Naive B cell (primary cell): ENCODE data around the gene ACP4. TPM values are rescaled to one million over a fixed set of nuclear protein-coding genes. Genes with fewer than 3 reads are reported as not detected.
"Not testable (repeated sequence)": the region's sequence is repeated elsewhere in the genome, so short reads cannot be mapped to it uniquely, and the experiment has no call there.

Experiments
- ATAC-seq, 2 donors: fragments of 150-1000 bp; cut with Tn5 transposase; 2 replicates each; pipeline ENCODE4 v1.10.0; 2021; ENCODE audit warnings: low read depth in 2 of 2, mild to moderate bottlenecking in 2 of 2, moderate library complexity in 2 of 2
- DNase-seq: peaks from one replicate; pipeline ENCODE4 v3.0.0; 2022
- H3K27ac Mint-ChIP-seq, 6 donors: one replicate each; pipeline ENCODE4 v1.8.0; 2020 to 2022; ENCODE audit warnings: mild to moderate bottlenecking in 6 of 6, mixed read lengths in 6 of 6, moderate library complexity in 5 of 6, inconsistent platforms in 2 of 6
- H3K27me3 Mint-ChIP-seq, 3 donors: one replicate each; pipeline ENCODE4 v1.8.0; 2021 to 2022; ENCODE audit warnings: mixed read lengths in 3 of 3, mild to moderate bottlenecking in 1 of 3
- H3K36me3 Mint-ChIP-seq, 2 donors: one replicate each; pipeline ENCODE4 v1.8.0; 2020 to 2022; ENCODE audit warnings: mixed read lengths in 2 of 2, inconsistent platforms in 1 of 2, mild to moderate bottlenecking in 1 of 2
- H3K4me1 Mint-ChIP-seq, 3 donors: one replicate each; pipeline ENCODE4 v1.8.0; 2020 to 2022; ENCODE audit warnings: mixed read lengths in 3 of 3, inconsistent platforms in 1 of 3, mild to moderate bottlenecking in 1 of 3, moderate library complexity in 1 of 3
- H3K4me3 Mint-ChIP-seq, 8 donors: one replicate each; pipeline ENCODE4 v1.8.0; 2020 to 2022; ENCODE audit warnings: mild to moderate bottlenecking in 8 of 8, mixed read lengths in 8 of 8, moderate library complexity in 8 of 8, inconsistent platforms in 2 of 8
- H3K9me3 Mint-ChIP-seq, 7 donors: one replicate each; pipeline ENCODE4 v1.8.0; 2020 to 2022; ENCODE audit warnings: mixed read lengths in 7 of 7, mild to moderate bottlenecking in 5 of 7, inconsistent platforms in 2 of 7, moderate library complexity in 1 of 7
- polyA plus RNA-seq, 6 donors: library from polyadenylated mRNA; unstranded; fragments of 300-500 nt; fragmentation: Illumina TruSeq; gene quantifications; one replicate each; pipeline ENCODE4 v1.2.3, GENCODE V29; 2021; ENCODE audit warnings: low read depth in 6 of 6

Gene ACP4
- polyA plus RNA-seq, 6 donors from 2014 or later = not detected

GRCh38 chr19:50808856-50809255 is 18.6 kb downstream of the ACP4 start:
- Mint-ChIP-seq H3K27me3 (peaks cover 5 to 23% (median 21%) of the 10 kb centered on the region in 3 donors), H3K4me1 (peaks cover 21 to 24% (median 22%) of the 10 kb centered on the region in 3 donors), H3K36me3 (peaks cover 0 to 10% of the 10 kb centered on the region in 2 donors), H3K9me3 (peaks cover 0 to 6% (median 0%) of the 10 kb centered on the region in 7 donors), H3K27ac (no peak overlapping the region), H3K4me3 (no peak overlapping the region)
- ATAC-seq (no peak), DNase-seq (no peak)

DNA sequence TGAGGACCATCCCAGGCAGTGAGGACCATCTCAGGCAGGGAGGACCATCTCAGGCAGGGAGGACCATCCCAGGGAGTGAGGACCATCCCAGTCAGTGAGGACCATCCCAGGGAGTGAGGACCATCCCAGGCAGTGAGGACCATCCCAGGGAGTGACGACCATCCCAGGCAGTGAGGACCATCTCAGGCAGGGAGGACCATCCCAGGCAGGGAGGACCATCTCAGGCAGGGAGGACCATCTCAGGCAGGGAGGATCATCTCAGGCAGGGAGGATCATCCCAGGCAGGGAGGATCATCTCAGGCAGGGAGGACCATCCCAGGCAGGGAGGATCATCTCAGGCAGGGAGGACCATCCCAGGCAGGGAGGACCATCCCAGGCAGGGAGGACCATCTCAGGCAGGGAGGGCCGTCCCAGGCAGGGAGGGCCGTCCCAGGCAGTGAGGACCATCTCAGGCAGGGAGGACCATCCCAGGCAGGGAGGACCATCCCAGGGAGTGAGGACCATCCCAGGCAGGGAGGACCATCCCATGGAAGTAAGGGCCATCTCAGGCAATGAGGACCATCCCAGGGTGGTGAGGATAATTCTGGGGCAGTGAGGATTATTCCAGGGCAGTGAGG is 21.5 kb downstream of the ACP4 start:
- not testable (repeated sequence) for H3K4me1 Mint-ChIP-seq, ATAC-seq, H3K9me3 Mint-ChIP-seq, DNase-seq, H3K4me3 Mint-ChIP-seq, H3K36me3 Mint-ChIP-seq
- peaks cover 16 to 47% (median 44%) of the 10 kb centered on the region in 3 donors for H3K27me3 Mint-ChIP-seq
- H3K27ac Mint-ChIP-seq = peak overlapping the region in 1 of 6 donors; percentile 39

DNA sequence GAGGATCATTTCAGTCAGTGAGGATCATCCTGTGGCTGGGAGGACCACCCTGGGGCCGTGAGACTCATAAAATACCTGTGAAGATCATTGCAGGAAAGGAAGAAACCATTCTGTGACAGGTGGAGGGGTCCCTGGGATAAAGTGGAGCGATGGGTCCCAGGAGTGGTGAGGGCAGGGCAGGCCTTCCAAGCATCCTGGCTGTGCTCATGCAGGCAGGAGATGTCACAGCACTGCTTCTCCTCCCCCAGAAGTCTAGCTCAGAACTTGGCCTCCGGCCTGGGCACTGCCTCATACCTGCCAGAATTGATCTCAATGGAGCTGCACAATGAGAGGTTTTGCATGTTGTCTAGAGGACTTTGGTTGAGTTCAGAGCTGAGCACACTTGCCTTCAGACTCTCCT is 22.3 kb downstream of the ACP4 start:
- DNase-seq (no peak), ATAC-seq (no peak)
- peaks cover 0 to 10% of the 10 kb centered on the region in 2 donors for H3K36me3 Mint-ChIP-seq
- peaks cover 0 to 6% (median 3%) of the 10 kb centered on the region in 7 donors for H3K9me3 Mint-ChIP-seq
- peak overlapping the region in 2 of 6 donors; percentile 13 to 58 for H3K27ac Mint-ChIP-seq
- peak overlapping the region in 2 of 8 donors; percentile 36 to 37 for H3K4me3 Mint-ChIP-seq
- peaks cover 17 to 54% (median 50%) of the 10 kb centered on the region in 3 donors for H3K27me3 Mint-ChIP-seq
- peaks cover 4 to 7% (median 4%) of the 10 kb centered on the region in 3 donors for H3K4me1 Mint-ChIP-seq

DNA sequence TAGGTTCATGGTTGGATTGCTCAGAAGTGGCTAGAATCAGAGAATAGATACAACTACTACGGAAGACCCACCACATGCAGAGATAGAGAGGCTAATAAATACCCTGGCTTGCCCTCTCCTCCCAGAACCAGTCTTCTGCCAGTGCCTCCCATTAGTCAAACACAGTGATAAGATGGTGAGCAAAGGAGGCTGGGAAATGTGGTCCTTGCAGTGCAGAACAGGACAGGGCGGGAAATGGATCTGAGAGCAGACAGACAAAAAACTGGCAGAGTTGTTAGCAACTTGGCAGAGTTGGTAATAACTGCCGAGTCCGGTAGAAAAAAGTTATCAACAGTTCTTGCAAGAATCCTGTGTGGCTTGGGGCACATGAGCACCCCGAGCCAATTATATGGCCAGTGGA is 24.7 kb downstream of the ACP4 start:
- peaks cover 0 to 6% (median 4%) of the 10 kb centered on the region in 7 donors for H3K9me3 Mint-ChIP-seq
- peaks cover 23 to 77% (median 60%) of the 10 kb centered on the region in 3 donors for H3K27me3 Mint-ChIP-seq
- H3K4me1 Mint-ChIP-seq = peaks cover 19 to 26% (median 24%) of the 10 kb centered on the region in 3 donors
- no peak overlapping the region for H3K4me3 Mint-ChIP-seq
- H3K27ac Mint-ChIP-seq = no peak overlapping the region
- ATAC-seq (no peak), DNase-seq (no peak)
- peaks cover 0 to 10% of the 10 kb centered on the region in 2 donors for H3K36me3 Mint-ChIP-seq

DNA sequence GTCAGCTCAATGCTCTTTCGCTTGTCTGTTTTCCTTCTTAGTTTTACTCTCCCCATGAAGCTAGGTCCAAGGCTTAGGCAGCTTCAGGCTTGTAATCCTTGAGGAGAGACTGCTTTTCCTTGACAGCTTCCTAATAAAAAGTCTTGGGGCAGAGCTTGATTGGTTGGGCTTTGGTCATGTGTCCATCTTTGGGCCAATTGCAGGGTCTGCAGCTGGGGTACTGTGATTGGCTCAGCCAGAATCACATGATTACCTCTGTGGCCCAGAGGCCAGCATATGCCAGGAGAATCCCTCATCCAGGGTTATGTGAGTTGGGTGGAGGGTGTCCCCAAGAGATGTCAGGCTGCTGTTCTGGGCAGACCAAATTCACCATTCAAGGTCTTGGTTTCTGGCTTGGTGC is 25.2 kb downstream of the ACP4 start:
- Mint-ChIP-seq H3K4me1 (peaks cover 23 to 32% (median 29%) of the 10 kb centered on the region in 3 donors), H3K9me3 (peaks cover 0 to 6% (median 3%) of the 10 kb centered on the region in 7 donors), H3K4me3 (no peak overlapping the region), H3K36me3 (peaks cover 0 to 6% of the 10 kb centered on the region in 2 donors), H3K27ac (no peak overlapping the region), H3K27me3 (peaks cover 29 to 80% (median 61%) of the 10 kb centered on the region in 3 donors)
- DNase-seq (no peak), ATAC-seq (no peak)

- peak overlapping the region in 2 of 6 donors; percentile 69 to 79 for H3K27ac Mint-ChIP-seq
- no peaks in the 10 kb centered on the region for H3K36me3 Mint-ChIP-seq
- H3K4me1 Mint-ChIP-seq = peaks cover 43 to 54% (median 51%) of the 10 kb centered on the region in 3 donors
- H3K4me3 Mint-ChIP-seq = peak overlapping the region; percentile 57 to 91 (median 77)
- peak; percentile 60 to 67 for ATAC-seq
- peaks cover 39 to 88% (median 71%) of the 10 kb centered on the region in 3 donors for H3K27me3 Mint-ChIP-seq
- DNase-seq = peak; percentile 40
- peaks cover 0 to 6% (median 0%) of the 10 kb centered on the region in 7 donors for H3K9me3 Mint-ChIP-seq
These were observed 28.0 kb downstream of the ACP4 start for GRCh38 chr19:50817941-50818858.

DNA sequence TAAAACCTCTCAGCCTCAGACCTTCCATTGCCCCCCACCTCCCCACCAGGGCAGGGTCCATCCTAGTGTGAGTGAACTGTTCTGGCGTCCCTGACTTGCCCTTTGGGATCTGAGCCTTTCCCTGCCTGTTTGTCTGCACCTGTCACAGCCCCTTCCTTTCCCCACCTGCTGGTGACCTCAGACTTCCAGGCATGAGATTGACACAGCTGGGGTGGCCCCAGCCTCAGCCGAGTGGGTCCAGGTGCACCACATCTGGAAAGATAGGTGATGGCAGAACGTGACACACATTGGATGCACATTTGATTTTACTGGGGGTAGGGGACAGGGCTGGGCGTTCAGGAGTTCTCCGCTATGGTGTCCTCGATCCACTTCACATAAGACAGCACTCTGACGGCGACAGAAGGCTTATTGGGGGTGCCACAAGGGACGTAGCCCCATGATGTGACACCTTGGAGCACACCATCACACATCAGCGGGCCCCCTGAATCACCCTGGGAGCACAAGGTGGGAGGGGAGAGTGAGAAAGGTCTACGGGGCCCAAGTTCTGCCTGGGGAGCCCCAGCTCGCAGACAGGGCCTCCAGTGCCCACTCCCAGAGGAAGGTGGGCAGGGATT is 28.8 kb downstream of the ACP4 start:
- peak overlapping the region in 4 of 6 donors; percentile 58 to 79 (median 69) for H3K27ac Mint-ChIP-seq
- DNase-seq = no peak
- peaks cover 44 to 54% (median 51%) of the 10 kb centered on the region in 3 donors for H3K4me1 Mint-ChIP-seq
- H3K36me3 Mint-ChIP-seq = no peaks in the 10 kb centered on the region
- peak overlapping the region in 7 of 8 donors; percentile 66 to 91 (median 79) for H3K4me3 Mint-ChIP-seq
- ATAC-seq = peak in 1 of 2 donors; percentile 9
- peaks cover 39 to 91% (median 71%) of the 10 kb centered on the region in 3 donors for H3K27me3 Mint-ChIP-seq
- H3K9me3 Mint-ChIP-seq = peaks cover 0 to 6% (median 0%) of the 10 kb centered on the region in 7 donors

- no peak for ATAC-seq
- no peak overlapping the region for H3K27ac Mint-ChIP-seq
- H3K36me3 Mint-ChIP-seq = no peaks in the 10 kb centered on the region
- H3K27me3 Mint-ChIP-seq = peaks cover 39 to 85% (median 66%) of the 10 kb centered on the region in 3 donors
- H3K9me3 Mint-ChIP-seq = peaks cover 0 to 6% (median 0%) of the 10 kb centered on the region in 7 donors
- peak overlapping the region in 5 of 8 donors; percentile 61 to 91 (median 70) for H3K4me3 Mint-ChIP-seq
- H3K4me1 Mint-ChIP-seq = peaks cover 44 to 54% (median 51%) of the 10 kb centered on the region in 3 donors
- no peak for DNase-seq
These were observed 29.4 kb downstream of the ACP4 start for GRCh38 chr19:50819636-50820035.

DNA sequence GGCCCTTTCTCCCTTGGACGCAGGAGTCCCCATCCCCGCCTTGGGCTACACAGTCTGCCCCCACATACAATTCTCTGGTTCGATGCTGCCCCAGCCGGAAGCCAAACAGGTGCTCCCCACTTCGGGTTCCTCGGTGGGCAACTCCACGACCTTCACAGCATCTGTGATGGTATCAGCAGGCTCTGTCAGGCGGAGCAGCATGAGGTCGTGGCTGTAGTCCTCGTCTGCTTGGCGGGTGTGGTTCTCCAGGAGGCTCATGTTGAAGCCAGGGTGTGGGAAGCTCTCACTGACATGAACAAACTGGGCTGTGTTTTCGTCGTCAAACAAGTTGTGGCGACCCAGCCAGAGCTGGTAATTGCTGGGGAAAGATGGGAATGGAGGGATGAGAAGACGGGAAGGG is 29.9 kb downstream of the ACP4 start:
- peak overlapping the region; percentile 42 to 91 (median 70) for H3K4me3 Mint-ChIP-seq
- peak overlapping the region in 5 of 6 donors; percentile 31 to 89 (median 57) for H3K27ac Mint-ChIP-seq
- peaks cover 0 to 6% (median 0%) of the 10 kb centered on the region in 7 donors for H3K9me3 Mint-ChIP-seq
- H3K4me1 Mint-ChIP-seq = peaks cover 44 to 54% (median 51%) of the 10 kb centered on the region in 3 donors
- H3K36me3 Mint-ChIP-seq = no peaks in the 10 kb centered on the region
- peaks cover 37 to 80% (median 61%) of the 10 kb centered on the region in 3 donors for H3K27me3 Mint-ChIP-seq
- ATAC-seq (peak; percentile 34 to 41), DNase-seq (peak; percentile 19)

GRCh38 chr19:50820549-50821247 is 30.5 kb downstream of the ACP4 start:
- peaks cover 0 to 6% (median 0%) of the 10 kb centered on the region in 7 donors for H3K9me3 Mint-ChIP-seq
- DNase-seq (no peak), ATAC-seq (no peak)
- peak overlapping the region in 4 of 6 donors; percentile 24 to 82 (median 68) for H3K27ac Mint-ChIP-seq
- H3K27me3 Mint-ChIP-seq = peaks cover 37 to 75% (median 58%) of the 10 kb centered on the region in 3 donors
- peak overlapping the region; percentile 42 to 91 (median 72) for H3K4me3 Mint-ChIP-seq
- peaks cover 44 to 54% (median 51%) of the 10 kb centered on the region in 3 donors for H3K4me1 Mint-ChIP-seq
- no peaks in the 10 kb centered on the region for H3K36me3 Mint-ChIP-seq

GRCh38 chr19:50821248-50821612 is 31.0 kb downstream of the ACP4 start:
- Mint-ChIP-seq H3K9me3 (peaks cover 0 to 5% (median 0%) of the 10 kb centered on the region in 7 donors), H3K27me3 (peaks cover 38 to 77% (median 60%) of the 10 kb centered on the region in 3 donors), H3K4me3 (peak overlapping the region in 5 of 8 donors; percentile 15 to 73 (median 59)), H3K4me1 (peaks cover 44 to 54% (median 52%) of the 10 kb centered on the region in 3 donors), H3K27ac (peak overlapping the region in 4 of 6 donors; percentile 24 to 69 (median 61)), H3K36me3 (no peaks in the 10 kb centered on the region)
- DNase-seq = no peak
- no peak for ATAC-seq

DNA sequence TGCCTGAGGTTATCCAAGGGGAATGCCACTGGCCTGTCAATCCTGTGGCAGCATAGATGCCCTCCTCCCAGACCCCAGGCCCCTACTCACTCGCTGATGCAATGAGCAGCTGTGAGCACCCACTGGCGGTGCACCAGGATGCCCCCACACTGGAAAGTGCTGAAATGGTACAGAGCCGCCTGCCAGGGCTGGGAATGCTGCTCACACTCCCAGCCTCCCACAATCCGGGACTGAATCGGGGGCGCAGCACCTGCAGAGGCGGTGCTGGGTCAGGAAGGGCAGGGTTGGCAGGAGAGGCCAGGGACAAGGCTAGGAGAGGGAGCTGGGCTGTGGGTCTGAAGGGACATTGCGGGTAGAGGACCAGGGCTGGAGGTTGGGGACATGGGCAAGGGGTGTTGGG is 31.4 kb downstream of the ACP4 start:
- Mint-ChIP-seq H3K4me3 (peak overlapping the region in 2 of 8 donors; percentile 66 to 81), H3K27ac (peak overlapping the region in 3 of 6 donors; percentile 7 to 57 (median 37)), H3K27me3 (peaks cover 36 to 77% (median 60%) of the 10 kb centered on the region in 3 donors), H3K9me3 (peaks cover 0 to 3% (median 0%) of the 10 kb centered on the region in 7 donors), H3K4me1 (peaks cover 44 to 54% (median 51%) of the 10 kb centered on the region in 3 donors), H3K36me3 (no peaks in the 10 kb centered on the region)
- no peak for DNase-seq
- ATAC-seq = no peak
